Endothelial cell of umbilical vein (primary cell): ENCODE results near the gene GAS2L2. TPM values are rescaled to one million over a fixed set of nuclear protein-coding genes. Genes with fewer than 3 reads are reported as not detected.

ENCODE experiments used
- BruUV-seq: library from RNA; stranded (reverse); fragments of 400-500 nt; replicated peaks from 2 replicates; lab custom pipeline; 2021; lab: Mats Ljungman, UMichigan
- CTCF ChIA-PET: fragments of 300-600, 350-600 bp; sonication (Branson Sonifier 250); formaldehyde crosslinking; loops from one replicate; lab custom pipeline; 2021; ENCODE audit warnings: antibody characterized with exemption, inconsistent platforms; lab: Charles Lee
- POLR2A ChIA-PET: fragments of 300-600, 350-600 bp; sonication (Branson Sonifier 250); formaldehyde crosslinking; loops from one replicate; lab custom pipeline; 2021; ENCODE audit warnings: antibody characterized with exemption, inconsistent platforms; lab: Charles Lee
- DNase-seq: peaks from one replicate; pipeline ENCODE4 v3.0.0-alpha.2; 2011; ENCODE audit warnings: low read depth, low spot score
- FAIRE-seq: peaks from 2 replicates; lab custom pipeline; 2011; peaks lifted over from hg19 to GRCh38; lab: Jason Lieb, UNC
- H2AFZ ChIP-seq: 2 replicates; pipeline ENCODE4 v1.6.0; 2012; ENCODE audit warnings: low read depth, low read length, control low read depth, inconsistent platforms
- H3K27ac ChIP-seq: 2 replicates; pipeline ENCODE4 v1.5.1; 2011; ENCODE audit warnings: low read depth, mild to moderate bottlenecking, control low read depth, low read length, moderate library complexity; ENCODE audit not compliant: insufficient read depth
- H3K27me3 ChIP-seq, 2 experiments: 2 replicates each; pipeline versions ENCODE4 v1.6.0 to v1.6.1; 2011; ENCODE audit warnings: low read length in 2 of 2, mixed read lengths in 1 of 2; ENCODE audit not compliant: control insufficient read depth in 2 of 2, insufficient read depth in 2 of 2
- H3K36me3 ChIP-seq, 2 experiments: 2 replicates in 1 of 2; 3 replicates in 1 of 2; pipeline ENCODE4 v1.5.1; 2011; ENCODE audit warnings: low read length in 2 of 2, mild to moderate bottlenecking in 1 of 2, moderate library complexity in 1 of 2; ENCODE audit not compliant: control insufficient read depth in 2 of 2, insufficient read depth in 2 of 2; ENCODE audit errors: extremely low read depth in 1 of 2
- H3K4me1 ChIP-seq: 3 replicates; pipeline ENCODE4 v1.5.1; 2011; ENCODE audit warnings: mild to moderate bottlenecking, low read length; ENCODE audit not compliant: control insufficient read depth, insufficient read depth; ENCODE audit errors: extremely low read depth
- H3K4me2 ChIP-seq: 2 replicates; pipeline ENCODE4 v1.6.1; 2011; ENCODE audit warnings: low read length, control low read depth, mixed read lengths; ENCODE audit not compliant: insufficient read depth
- H3K4me3 ChIP-seq, 3 experiments: fragments of 200-600 bp in 1 of 3; sonication (generic), shearing (Covaris generic) in 1 of 3; replicated peaks in 1 of 3; 2 replicates each; pipeline ENCODE4 v1.5.1; 2011 to 2016; ENCODE audit warnings: control low read depth in 3 of 3, low read length in 3 of 3, mild to moderate bottlenecking in 2 of 3, inconsistent platforms in 1 of 3, low read depth in 1 of 3, moderate library complexity in 1 of 3; ENCODE audit not compliant: insufficient read depth in 1 of 3
- H3K79me2 ChIP-seq: 2 replicates; pipeline ENCODE4 v1.6.0; 2012; ENCODE audit warnings: low read length, inconsistent platforms; ENCODE audit not compliant: control insufficient read depth, insufficient read depth
- H3K9ac ChIP-seq: replicated peaks from 2 replicates; pipeline ENCODE3; 2011; ENCODE audit warnings: low read length, control low read depth; ENCODE audit not compliant: insufficient read depth; ENCODE audit errors: extremely low read depth
- H3K9me1 ChIP-seq: replicated peaks from 3 replicates; pipeline ENCODE4 v1.6.0; 2011; ENCODE audit warnings: mild to moderate bottlenecking, low read length; ENCODE audit not compliant: control insufficient read depth, insufficient read depth; ENCODE audit errors: extremely low read depth
- H3K9me3 ChIP-seq: replicated peaks from 2 replicates; pipeline ENCODE4 v1.5.1; 2012; ENCODE audit warnings: low read length, inconsistent platforms; ENCODE audit not compliant: control insufficient read depth, insufficient read depth
- H4K20me1 ChIP-seq: replicated peaks from 2 replicates; pipeline ENCODE3; 2011; ENCODE audit warnings: mild to moderate bottlenecking, low read length; ENCODE audit not compliant: control insufficient read depth, insufficient read depth; ENCODE audit errors: extremely low read depth
- EZH2 ChIP-seq: IDR thresholded peaks from 2 replicates; pipeline ENCODE4 v1.6.1; 2012; ENCODE audit warnings: borderline replicate concordance, low read depth, mild to moderate bottlenecking, moderate library complexity, low read length, inconsistent platforms; ENCODE audit not compliant: severe bottlenecking
- FOS ChIP-seq: IDR thresholded peaks from 2 replicates; pipeline ENCODE4 v1.6.1; 2011; ENCODE audit warnings: mild to moderate bottlenecking, low read length, moderate library complexity, borderline replicate concordance; ENCODE audit not compliant: insufficient read depth
- GATA2 ChIP-seq: IDR thresholded peaks from 2 replicates; pipeline ENCODE4 v1.7.0; 2011; ENCODE audit warnings: low read depth, mild to moderate bottlenecking, moderate library complexity, mixed read lengths, low read length; ENCODE audit not compliant: insufficient read length, insufficient read depth
- JUN ChIP-seq: IDR thresholded peaks from 2 replicates; pipeline ENCODE4 v1.6.1; 2011; ENCODE audit warnings: borderline replicate concordance, low read depth; ENCODE audit not compliant: insufficient read length, insufficient read depth
- MYC ChIP-seq: IDR thresholded peaks from one replicate; pipeline ENCODE4 v1.6.1; 2011; ENCODE audit warnings: mild to moderate bottlenecking, low read depth, low read length
- POLR2A ChIP-seq: IDR thresholded peaks from 2 replicates; pipeline ENCODE4 v1.6.1; 2012; ENCODE audit warnings: low read depth, mild to moderate bottlenecking, control low read depth, low read length
- POLR2AphosphoS5 ChIP-seq: IDR thresholded peaks from 2 replicates; pipeline ENCODE4 v1.6.1; 2012; ENCODE audit warnings: low read depth, mild to moderate bottlenecking, control low read depth, low read length, moderate library complexity; ENCODE audit not compliant: insufficient read depth
- dilution Hi-C: fragments of 300-500 bp; cut with MboI; formaldehyde crosslinking; loops from one replicate; pipeline ENCODE4 v1.15.0; 2019; ENCODE audit warnings: low sequenced_read_pairs; ENCODE audit not compliant: extremely low pct_ligation_motif_present
- intact Hi-C: fragments of 100-400 bp; cut with micrococcal nuclease; formaldehyde crosslinking; loops from one replicate; pipeline ENCODE4 v1.10.0; 2022
- polyA plus RNA-seq, 4 experiments: library from polyadenylated mRNA; depleted of rRNA in 3 of 4; stranded (reverse) in 3 of 4; unstranded in 1 of 4; fragments of >200 nt; gene quantifications; 2 replicates each; pipeline versions ENCODE4 v1.2.1 to v1.2.3, GENCODE V29; 2011 to 2012; ENCODE audit warnings: missing spikeins in 1 of 4
- total RNA-seq: library from RNA; stranded (reverse); gene quantifications from 2 replicates; pipeline ENCODE4 v1.2.3, GENCODE V29; 2021
- TF ChIP-seq, protein P1 (sequence below): IDR thresholded peaks from 2 replicates; pipeline ENCODE4 v1.6.1; 2011; ENCODE audit not compliant: insufficient read depth, insufficient read length
- TF ChIP-seq, protein P2 (sequence below), 2 donors: IDR thresholded peaks; 1 replicate in 1 of 2; 2 replicates in 1 of 2; pipeline ENCODE4 v1.5.1; 2011; ENCODE audit warnings: low read length in 2 of 2, mild to moderate bottlenecking in 2 of 2, moderate library complexity in 2 of 2, control low read depth in 1 of 2, inconsistent platforms in 1 of 2, low read depth in 1 of 2; ENCODE audit not compliant: insufficient read depth in 1 of 2; ENCODE audit errors: extremely low read depth in 1 of 2

The GAS2L2 gene
- total and polyA plus RNA-seq, 2 donors (not counting 3 experiments of a cell fraction or from before 2014, with no cell fraction given): not detected

DNA sequence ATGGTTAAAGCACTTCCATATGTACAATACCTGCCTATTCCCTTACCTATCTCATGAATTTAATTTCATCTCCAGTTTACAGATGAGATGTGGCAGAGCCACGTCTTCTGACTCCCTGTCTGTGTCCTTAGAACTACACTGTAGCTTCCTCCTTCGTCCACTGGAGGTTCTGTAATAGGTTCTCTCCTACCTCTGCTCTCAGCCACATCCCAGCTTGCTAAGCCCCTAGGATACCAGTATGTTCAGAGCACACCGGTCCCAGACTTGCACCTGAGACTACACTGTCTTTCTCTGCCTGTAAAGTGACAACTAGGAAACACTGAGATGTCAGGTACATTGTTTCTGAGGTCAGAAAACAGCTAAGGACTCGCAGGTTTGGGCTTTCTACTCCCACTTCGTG lies 25.4 kb downstream of the GAS2L2 start:
- Histone ChIP-seq H4K20me1 (no peaks in the 10 kb centered on the region), H3K4me3 (no peak overlapping the region), H3K27me3 (peaks cover 3 to 6% of the 10 kb centered on the region in 2 experiments), H3K4me1 (peaks cover 4% of the 10 kb centered on the region), H3K4me2 (no peak overlapping the region), H3K79me2 (no peaks in the 10 kb centered on the region), H3K27ac (no peak overlapping the region), H3K9me1 (no peaks in the 10 kb centered on the region), H3K9me3 (no peaks in the 10 kb centered on the region), H3K36me3 (peaks cover 16 to 26% of the 10 kb centered on the region in 2 experiments), H2AFZ (no peak overlapping the region), H3K9ac (no peak overlapping the region)
- BruUV-seq: no TSS peak
- no peak for FAIRE-seq
- CTCF ChIA-PET: interaction anchor here (0.5 to 1.9 kb wide), 7 partner anchors 10 to 188 kb away, joined by 3 to 7 read pairs (median 3); no protein-coding TSS in a partner anchor
- intact Hi-C loops (no loop called here), dilution Hi-C loops (loop anchor here (25.0 kb wide), 1 partner anchor 115 kb away; no protein-coding TSS in a partner anchor)
- no peak for TF ChIP-seq EZH2
- no peak for TF ChIP-seq JUN
- no peak for TF ChIP-seq FOS
- no peak for TF ChIP-seq POLR2A
- no peak for TF ChIP-seq GATA2
- TF ChIP-seq, protein P1, sequence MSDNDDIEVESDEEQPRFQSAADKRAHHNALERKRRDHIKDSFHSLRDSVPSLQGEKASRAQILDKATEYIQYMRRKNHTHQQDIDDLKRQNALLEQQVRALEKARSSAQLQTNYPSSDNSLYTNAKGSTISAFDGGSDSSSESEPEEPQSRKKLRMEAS: no peak
- TF ChIP-seq POLR2AphosphoS5: no peak
- no peak for TF ChIP-seq MYC
- TF ChIP-seq, protein P2, sequence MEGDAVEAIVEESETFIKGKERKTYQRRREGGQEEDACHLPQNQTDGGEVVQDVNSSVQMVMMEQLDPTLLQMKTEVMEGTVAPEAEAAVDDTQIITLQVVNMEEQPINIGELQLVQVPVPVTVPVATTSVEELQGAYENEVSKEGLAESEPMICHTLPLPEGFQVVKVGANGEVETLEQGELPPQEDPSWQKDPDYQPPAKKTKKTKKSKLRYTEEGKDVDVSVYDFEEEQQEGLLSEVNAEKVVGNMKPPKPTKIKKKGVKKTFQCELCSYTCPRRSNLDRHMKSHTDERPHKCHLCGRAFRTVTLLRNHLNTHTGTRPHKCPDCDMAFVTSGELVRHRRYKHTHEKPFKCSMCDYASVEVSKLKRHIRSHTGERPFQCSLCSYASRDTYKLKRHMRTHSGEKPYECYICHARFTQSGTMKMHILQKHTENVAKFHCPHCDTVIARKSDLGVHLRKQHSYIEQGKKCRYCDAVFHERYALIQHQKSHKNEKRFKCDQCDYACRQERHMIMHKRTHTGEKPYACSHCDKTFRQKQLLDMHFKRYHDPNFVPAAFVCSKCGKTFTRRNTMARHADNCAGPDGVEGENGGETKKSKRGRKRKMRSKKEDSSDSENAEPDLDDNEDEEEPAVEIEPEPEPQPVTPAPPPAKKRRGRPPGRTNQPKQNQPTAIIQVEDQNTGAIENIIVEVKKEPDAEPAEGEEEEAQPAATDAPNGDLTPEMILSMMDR (IDR thresholded peaks at IDR 0.05; ENCODE audit: extremely low read depth in 1 of 2, insufficient read depth in 1 of 2, low read depth in 1 of 2, low read length in 2 of 2): no peak
- POLR2A ChIA-PET: no interaction called here
- DNase-seq: no peak
